Stomach (tissue), 9 donors: ENCODE results near the gene L3MBTL1. TPM values are rescaled to one million over a fixed set of nuclear protein-coding genes. Genes with fewer than 3 reads are reported as not detected.

ENCODE experiments used
- DNase-seq, 2 donors: peaks; one replicate each; pipeline versions ENCODE4 v3.0.0 to v3.0.0-alpha.2; 2013 to 2019
- H3K27ac ChIP-seq, 5 donors: fragments of 200-600 bp in 4 of 5; sonication (generic) in 4 of 5; one replicate each; pipeline ENCODE4 v1.5.1; 2013 to 2019; ENCODE audit warnings: mild to moderate bottlenecking in 1 of 5, moderate library complexity in 1 of 5
- H3K27me3 ChIP-seq, 3 donors: fragments of 200-600 bp; sonication (generic); one replicate each; pipeline ENCODE4 v1.5.1; 2017 to 2019; ENCODE audit warnings: mixed run types in 1 of 3
- H3K36me3 ChIP-seq, 4 donors: fragments of 200-600 bp; sonication (generic); 1 replicate in 3 of 4; 2 replicates in 1 of 4; pipeline ENCODE4 v1.5.1; 2016 to 2019
- H3K4me1 ChIP-seq, 4 donors: fragments of 200-600 bp; sonication (generic); one replicate each; pipeline ENCODE4 v1.5.1; 2016 to 2019
- H3K4me3 ChIP-seq, 4 donors: fragments of 200-600 bp; sonication (generic) in 3 of 4; one replicate each; pipeline ENCODE4 v1.5.1; 2016 to 2019; ENCODE audit warnings: mild to moderate bottlenecking in 1 of 4
- H3K9me3 ChIP-seq, 4 donors: fragments of 200-600 bp; sonication (generic); one replicate each; pipeline ENCODE4 v1.5.1; 2016 to 2019
- EP300 ChIP-seq: sonication (generic); formaldehyde crosslinking; IDR thresholded peaks from one replicate; pipeline ENCODE4 v1.6.1; 2017; ENCODE audit warnings: antibody characterized with exemption
- POLR2A ChIP-seq, 4 donors: fragments of 450-650 bp; IDR thresholded peaks; one replicate each; pipeline ENCODE4 v1.6.1; 2016; ENCODE audit warnings: antibody characterized with exemption in 4 of 4, control low read depth in 2 of 4, mild to moderate bottlenecking in 1 of 4, moderate library complexity in 1 of 4
- POLR2AphosphoS5 ChIP-seq, 3 donors: sonication (generic); formaldehyde crosslinking; IDR thresholded peaks; one replicate each; pipeline ENCODE4 v1.6.1; 2016; ENCODE audit warnings: antibody characterized with exemption in 3 of 3
- WGBS, 5 donors: extraction: QIAGEN DNeasy Blood & Tissue Kit in 3 of 5; methylation state at CpG; one replicate each; pipeline versions ENCODE4 v1.1.5 to v1.1.7; 2013 to 2018; 5-methylcytosine and 5-hydroxymethylcytosine counted together
- intact Hi-C: fragments of 100-400 bp; cut with DNase I; formaldehyde crosslinking; loops from one replicate; pipeline ENCODE4 v1.15.1; 2023; ENCODE audit warnings: low total_unique reads
- polyA plus RNA-seq, 3 donors: library from polyadenylated mRNA; stranded (reverse); fragments of 200-250 nt; gene quantifications; one replicate each; pipeline ENCODE4 v1.2.3, GENCODE V29; 2013
- total RNA-seq, 5 donors: library from RNA; depleted of rRNA; stranded (reverse); fragments of >200 nt; gene quantifications; one replicate each; pipeline versions ENCODE4 v1.1.0 to v1.2.3, GENCODE V29; 2014 to 2016
- TF ChIP-seq, protein P1 (sequence below), 7 experiments: fragments of 450-650 bp in 4 of 7; fragments of 200-600 bp in 3 of 7; sonication (generic) in 3 of 7; IDR thresholded peaks; one replicate each; pipeline ENCODE4 v1.5.1; 2016 to 2019; ENCODE audit warnings: antibody characterized with exemption in 7 of 7, control low read depth in 2 of 7, mild to moderate bottlenecking in 1 of 7
- donor health status: healthy with polysubstance abuse.
- donor health status: Bipolar disorder and iron deficiency.
- donor health status: healthy.

Gene L3MBTL1
- total and polyA plus RNA-seq, 8 donors: 0.76 to 28.7 (median 8.5) TPM

DNA sequence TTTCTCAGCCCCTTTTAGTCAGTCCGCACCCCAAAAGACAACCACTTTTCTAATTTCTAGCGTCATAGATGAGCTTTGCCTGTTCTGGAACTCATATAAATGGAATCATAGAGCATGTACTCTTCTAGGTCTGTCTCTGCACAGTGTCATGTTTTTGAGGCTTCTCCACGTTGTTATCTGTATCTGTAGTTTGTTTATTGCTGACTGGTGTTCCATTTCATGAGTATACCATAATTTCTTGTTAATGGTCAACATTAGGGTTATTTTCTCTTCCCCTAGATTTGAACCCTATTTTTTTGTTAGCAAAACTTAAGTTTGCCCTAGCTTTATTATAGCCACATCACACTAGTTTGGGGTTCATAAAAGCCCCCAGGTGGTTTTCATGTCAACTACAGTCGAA lies 35.2 kb downstream of the L3MBTL1 start:
- intact Hi-C loops: no loop called here

GRCh38 chr20:43543138-43543537 lies 35.6 kb downstream of the L3MBTL1 start:
- no peak for DNase-seq
- Histone ChIP-seq H3K9me3 (no peaks in the 10 kb centered on the region), H3K27ac (no peak overlapping the region), H3K27me3 (no peaks in the 10 kb centered on the region), H3K4me3 (no peak overlapping the region), H3K4me1 (peaks cover 0 to 2% (median 0%) of the 10 kb centered on the region in 4 donors), H3K36me3 (peaks cover 0 to 73% (median 17%) of the 10 kb centered on the region in 4 donors)
- WGBS, 5 donors: 84 to 92% (median 89%) methylated on average over 5 of the region's 5 CpGs
- intact Hi-C loops: no loop called here
- TF ChIP-seq POLR2A (IDR thresholded peaks at IDR 0.05): no peak

More for the DNA sequence above, 35.2 kb downstream of the L3MBTL1 start:
- TF ChIP-seq, protein P1, sequence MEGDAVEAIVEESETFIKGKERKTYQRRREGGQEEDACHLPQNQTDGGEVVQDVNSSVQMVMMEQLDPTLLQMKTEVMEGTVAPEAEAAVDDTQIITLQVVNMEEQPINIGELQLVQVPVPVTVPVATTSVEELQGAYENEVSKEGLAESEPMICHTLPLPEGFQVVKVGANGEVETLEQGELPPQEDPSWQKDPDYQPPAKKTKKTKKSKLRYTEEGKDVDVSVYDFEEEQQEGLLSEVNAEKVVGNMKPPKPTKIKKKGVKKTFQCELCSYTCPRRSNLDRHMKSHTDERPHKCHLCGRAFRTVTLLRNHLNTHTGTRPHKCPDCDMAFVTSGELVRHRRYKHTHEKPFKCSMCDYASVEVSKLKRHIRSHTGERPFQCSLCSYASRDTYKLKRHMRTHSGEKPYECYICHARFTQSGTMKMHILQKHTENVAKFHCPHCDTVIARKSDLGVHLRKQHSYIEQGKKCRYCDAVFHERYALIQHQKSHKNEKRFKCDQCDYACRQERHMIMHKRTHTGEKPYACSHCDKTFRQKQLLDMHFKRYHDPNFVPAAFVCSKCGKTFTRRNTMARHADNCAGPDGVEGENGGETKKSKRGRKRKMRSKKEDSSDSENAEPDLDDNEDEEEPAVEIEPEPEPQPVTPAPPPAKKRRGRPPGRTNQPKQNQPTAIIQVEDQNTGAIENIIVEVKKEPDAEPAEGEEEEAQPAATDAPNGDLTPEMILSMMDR (IDR thresholded peaks at IDR 0.05): no peak
- TF ChIP-seq POLR2AphosphoS5 (IDR thresholded peaks at IDR 0.05) (no peak), POLR2A (IDR thresholded peaks at IDR 0.05) (no peak), EP300 (no peak)
- no peak for DNase-seq
- WGBS, 5 donors: 69 to 81% (median 81%) methylated on average over 4 of the region's 4 CpGs
- Histone ChIP-seq H3K36me3 (peaks cover 0 to 68% (median 15%) of the 10 kb centered on the region in 4 donors), H3K4me1 (peaks cover 0 to 5% (median 0%) of the 10 kb centered on the region in 4 donors), H3K9me3 (no peaks in the 10 kb centered on the region), H3K27me3 (no peaks in the 10 kb centered on the region), H3K4me3 (no peak overlapping the region), H3K27ac (no peak overlapping the region)

GRCh38 chr20:43544501-43544900 lies 37.0 kb downstream of the L3MBTL1 start:
- no peaks in the 10 kb centered on the region for H3K27me3 ChIP-seq
- no peak overlapping the region for H3K27ac ChIP-seq
- H3K36me3 ChIP-seq: peaks cover 0 to 73% (median 22%) of the 10 kb centered on the region in 4 donors
- H3K4me1 ChIP-seq: no peaks in the 10 kb centered on the region
- intact Hi-C loops: no loop called here
- no peaks in the 10 kb centered on the region for H3K9me3 ChIP-seq
- WGBS, 5 donors: 91 to 97% (median 93%) methylated on average over 9 of the region's 9 CpGs
- DNase-seq: no peak
- TF ChIP-seq, protein P1 (IDR thresholded peaks at IDR 0.05): no peak
- TF ChIP-seq POLR2A (IDR thresholded peaks at IDR 0.05): no peak
- TF ChIP-seq POLR2AphosphoS5 (IDR thresholded peaks at IDR 0.05): no peak
- no peak for TF ChIP-seq EP300
- no peak overlapping the region for H3K4me3 ChIP-seq

GRCh38 chr20:43545837-43546578 lies 38.5 kb downstream of the L3MBTL1 start:
- Histone ChIP-seq H3K36me3 (peaks cover 0 to 58% (median 12%) of the 10 kb centered on the region in 4 donors), H3K4me3 (no peak overlapping the region), H3K9me3 (no peaks in the 10 kb centered on the region), H3K4me1 (no peaks in the 10 kb centered on the region), H3K27me3 (no peaks in the 10 kb centered on the region), H3K27ac (no peak overlapping the region)
- intact Hi-C loops: no loop called here
- 88 to 96% (median 92%) methylated on average over 4 of the region's 4 CpGs for WGBS, 5 donors
- no peak for DNase-seq
- TF ChIP-seq EP300 (no peak), POLR2A (IDR thresholded peaks at IDR 0.05) (no peak), POLR2AphosphoS5 (IDR thresholded peaks at IDR 0.05) (no peak)
- TF ChIP-seq, protein P1 (IDR thresholded peaks at IDR 0.05): no peak
